GM18508 (cell line): ENCODE results near the gene TMEM243.
A peak's percentile ranks its signal among the peaks of the same experiment; 100 is the strongest.

ENCODE experiments used
- ATAC-seq: cut with Tn5 transposase; IDR thresholded peaks from one replicate; pipeline ENCODE4 v1.9.1; 2021; ENCODE audit warnings: moderate number of reproducible peaks; ENCODE audit not compliant: insufficient read depth, unreplicated experiment

Gene TMEM243

DNA sequence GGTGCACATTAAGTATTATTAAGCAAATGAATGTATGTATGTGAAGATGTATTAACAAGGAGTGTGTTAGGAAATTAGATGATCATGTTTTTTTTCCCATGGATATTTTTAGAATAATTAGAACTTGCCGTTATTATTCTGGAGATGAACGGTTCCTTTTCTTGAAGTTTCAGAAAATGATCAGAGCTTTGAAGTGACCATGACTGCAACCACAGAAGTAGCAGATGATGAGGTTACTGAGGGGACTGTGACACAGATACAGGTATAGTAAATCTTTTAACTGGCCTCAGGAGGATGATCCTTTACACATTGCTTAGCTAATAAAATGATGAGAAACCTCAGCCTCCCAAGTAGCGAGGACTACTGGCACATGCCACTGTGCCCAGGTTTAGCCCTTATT lies 48.7 kb downstream of the TMEM243 start:
- no peak for ATAC-seq

GRCh38 chr7:87164433-87164832 lies 55.1 kb downstream of the TMEM243 start:
- no peak for ATAC-seq

GRCh38 chr7:87159538-87159937 lies 60.0 kb downstream of the TMEM243 start:
- no peak for ATAC-seq

DNA sequence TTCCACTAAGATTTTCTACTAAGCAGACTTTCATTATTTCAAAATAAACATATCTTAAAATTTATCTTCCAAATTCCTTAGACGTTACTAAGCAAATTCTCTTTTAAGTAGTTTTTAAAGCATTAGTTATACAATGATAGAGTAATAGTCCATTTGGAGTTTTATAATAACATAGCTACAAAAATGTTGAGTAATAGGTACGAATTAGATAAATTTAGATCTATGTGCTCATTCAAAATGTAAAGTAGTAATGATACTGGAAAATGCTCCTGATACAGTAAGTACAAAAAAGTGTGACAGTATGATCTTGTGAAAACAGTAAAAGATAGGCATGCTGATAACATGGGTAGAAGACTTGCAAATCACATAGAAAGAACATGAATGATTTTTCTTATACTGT lies 62.8 kb downstream of the TMEM243 start:
- no peak for ATAC-seq

GRCh38 chr7:87155788-87156187 lies 63.7 kb downstream of the TMEM243 start:
- ATAC-seq: no peak

- ATAC-seq: no peak
Observed at GRCh38 chr7:87154569-87154968, 65.0 kb downstream of the TMEM243 start.

- ATAC-seq: no peak
Observed at GRCh38 chr7:87154166-87154565, 65.4 kb downstream of the TMEM243 start.

- ATAC-seq: peak; percentile 26
Observed at GRCh38 chr7:87152897-87153641, 66.5 kb downstream of the TMEM243 start.

DNA sequence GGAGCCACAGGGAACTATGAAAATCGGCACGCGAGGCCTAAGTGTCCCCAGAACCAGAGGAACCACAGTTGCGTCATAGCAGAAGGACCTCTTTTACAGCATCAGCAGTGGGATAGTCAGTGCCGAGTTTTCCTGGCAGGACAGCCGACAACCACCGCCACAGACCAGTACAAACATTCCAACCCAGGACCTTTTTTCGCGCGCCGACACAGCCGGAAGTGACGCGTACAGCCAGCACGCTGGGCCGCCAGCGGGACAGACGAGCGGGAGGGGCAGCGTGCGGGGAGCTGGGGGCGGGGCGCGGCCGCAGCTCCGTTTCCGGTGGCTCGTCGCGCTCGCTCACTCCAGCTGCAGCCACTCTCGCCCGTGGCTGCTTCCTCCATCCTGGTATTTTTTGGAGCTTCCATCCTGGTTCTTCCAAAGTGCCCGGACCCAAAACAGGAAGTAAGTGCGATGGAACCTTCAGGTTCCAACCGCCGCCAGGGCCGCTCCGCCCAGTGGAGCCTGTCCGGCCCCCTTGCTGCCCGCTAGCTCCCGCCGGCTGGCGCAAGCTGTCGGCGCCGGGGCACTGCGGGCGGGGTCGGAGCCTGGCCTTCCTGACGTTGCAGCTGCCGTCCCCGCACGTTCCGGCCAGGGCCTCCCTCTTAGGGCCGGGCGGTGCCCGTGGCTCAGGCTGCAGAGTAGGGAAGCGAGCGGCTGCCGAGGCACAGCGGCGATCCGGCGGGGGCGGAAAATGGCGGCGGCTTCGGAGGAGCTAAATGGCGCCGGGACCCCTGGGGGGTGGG lies 67.2 kb downstream of the TMEM243 start, which contains the start of gene DMTF1:
Gene DMTF1 (plus strand): TSS at position 342 of the 785 bp plus-strand sequence. CDS start 12,489 bp downstream, outside the sequence.
- ATAC-seq: peak; percentile 62

- ATAC-seq: peak; percentile 19
Observed at GRCh38 chr7:87151729-87152111, 67.8 kb downstream of the TMEM243 start.

- no peak for ATAC-seq
Observed at GRCh38 chr7:87151002-87151728, 68.4 kb downstream of the TMEM243 start.

DNA sequence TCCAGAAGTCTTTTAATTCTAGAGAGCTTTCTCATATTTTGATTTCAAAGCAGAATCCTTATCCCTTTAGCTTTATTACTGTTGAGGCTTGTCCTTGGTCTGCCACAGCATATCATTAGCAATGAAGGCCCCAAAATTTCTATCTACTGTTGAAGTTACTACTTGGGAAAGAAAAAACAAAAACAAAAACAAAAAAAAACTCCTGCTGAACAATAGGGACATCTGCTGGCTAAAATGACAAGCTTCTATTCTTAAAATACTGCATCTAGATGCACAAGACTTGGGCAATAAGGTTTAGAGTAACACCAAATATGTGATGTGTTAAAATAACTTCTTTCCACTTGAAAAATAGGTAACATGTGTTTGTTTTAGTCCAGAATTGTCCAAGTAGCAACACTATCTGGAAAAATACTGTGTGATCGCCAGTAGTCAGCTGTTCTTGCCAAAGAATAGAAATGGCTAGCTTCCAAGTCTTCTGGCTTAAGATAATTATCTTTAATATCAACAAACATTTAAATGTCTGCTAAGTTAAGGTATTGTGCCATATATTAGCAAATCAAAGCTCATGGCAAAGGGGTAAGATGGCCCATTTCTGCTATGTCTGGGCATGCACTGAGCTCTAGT lies 71.1 kb downstream of the TMEM243 start:
- no peak for ATAC-seq

GRCh38 chr7:87147500-87147899 lies 72.0 kb downstream of the TMEM243 start:
- ATAC-seq: no peak

DNA sequence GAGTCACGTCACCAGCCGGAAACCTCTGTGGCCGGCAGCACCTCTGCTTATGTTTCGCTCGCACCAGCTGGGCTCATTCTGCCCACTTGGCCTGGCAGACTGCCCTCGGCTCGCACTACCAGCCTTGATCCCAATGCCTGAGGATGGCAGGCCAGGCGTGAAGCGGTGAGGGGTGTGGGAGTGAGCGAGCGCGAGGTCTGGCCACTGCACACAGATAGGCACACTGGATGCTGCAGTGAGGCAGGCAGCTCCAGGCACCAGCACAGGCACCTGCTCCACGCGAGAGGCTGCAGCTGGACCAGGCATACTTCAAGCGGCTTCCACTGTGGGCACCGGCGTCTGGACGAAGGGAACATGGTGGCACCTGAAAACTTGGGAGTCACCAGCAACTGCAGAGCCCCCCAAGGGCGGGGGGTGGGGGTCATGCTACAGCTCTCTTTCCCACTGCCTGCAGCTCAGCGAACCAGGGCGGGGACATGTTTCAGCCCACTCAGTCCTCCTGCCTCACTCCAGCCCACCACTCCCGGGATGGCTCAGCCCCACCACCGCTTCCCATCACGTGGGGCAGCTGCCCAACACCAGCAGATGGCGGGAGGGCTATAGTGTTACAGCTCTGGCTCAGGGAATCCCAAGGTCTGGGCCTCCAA lies 72.7 kb downstream of the TMEM243 start:
- no peak for ATAC-seq
